ENCODE measurements around the gene UPK2. TPM values are rescaled to one million over a fixed set of nuclear protein-coding genes. Genes with fewer than 3 reads are reported as not detected.

Gene UPK2
- total and polyA plus RNA-seq, 2 of the 13 experiments (the other 11 are each of a cell fraction or from before 2014, with no cell fraction given): not detected

- TF ChIP-seq NBN (conservative IDR thresholded peaks at IDR 0.05) (no peak), TEAD2 (CRISPR knock-in tag; IDR thresholded peaks at IDR 0.05) (no peak), ZFP82 (CRISPR knock-in tag; IDR thresholded peaks at IDR 0.05; ENCODE audit: borderline replicate concordance) (no peak), ZNF605 (CRISPR knock-in tag; IDR thresholded peaks at IDR 0.05) (no peak), PLSCR1 (CRISPR knock-in tag; IDR thresholded peaks at IDR 0.05; ENCODE audit: borderline replicate concordance) (no peak), RBM22 (optimal IDR thresholded peaks at IDR 0.05; ENCODE audit: low read length) (no peak), PHF5A (CRISPR knock-in tag; IDR thresholded peaks at IDR 0.05; ENCODE audit: low read depth, unreplicated experiment) (no peak), RFXAP (CRISPR knock-in tag; IDR thresholded peaks at IDR 0.05; ENCODE audit: borderline replicate concordance) (no peak), NCOA5 (CRISPR knock-in tag; IDR thresholded peaks at IDR 0.05) (no peak), ZFP37 (CRISPR knock-in tag; IDR thresholded peaks at IDR 0.05; ENCODE audit: borderline replicate concordance) (no peak), ZBTB43 (CRISPR knock-in tag; conservative IDR thresholded peaks at IDR 0.05) (no peak), ZNF782 (CRISPR knock-in tag; IDR thresholded peaks at IDR 0.05; ENCODE audit: borderline replicate concordance) (no peak), TOE1 (CRISPR knock-in tag; IDR thresholded peaks at IDR 0.05) (no peak), SRSF1 (optimal IDR thresholded peaks at IDR 0.05; ENCODE audit: low read depth, low read length) (peak; percentile 5), CERS6 (CRISPR knock-in tag; IDR thresholded peaks at IDR 0.05) (no peak), NKX3-1 (CRISPR knock-in tag; IDR thresholded peaks at IDR 0.05) (no peak), HMGA1 (CRISPR knock-in tag; conservative IDR thresholded peaks at IDR 0.05) (no peak), KAT7 (CRISPR knock-in tag; IDR thresholded peaks at IDR 0.05; ENCODE audit: borderline replicate concordance) (no peak; the same call in 1 of the 2 replicates), NFRKB (IDR thresholded peaks at IDR 0.05) (no peak), PAWR (CRISPR knock-in tag; IDR thresholded peaks at IDR 0.05; ENCODE audit: borderline replicate concordance) (no peak), FOXP1 (IDR thresholded peaks at IDR 0.05) (no peak), FOXP1 (CRISPR knock-in tag; IDR thresholded peaks at IDR 0.05) (no peak), MED13 (CRISPR knock-in tag; IDR thresholded peaks at IDR 0.05) (no peak; the same call in 1 of the 2 replicates), HNRNPK (IDR thresholded peaks at IDR 0.05; ENCODE audit: low read depth, low read length, poor library complexity, severe bottlenecking) (peak; percentile 74), ZNF710 (CRISPR knock-in tag; IDR thresholded peaks at IDR 0.05; ENCODE audit: borderline replicate concordance) (no peak), IKZF4 (CRISPR knock-in tag; IDR thresholded peaks at IDR 0.05; ENCODE audit: borderline replicate concordance, low read depth, not compliant biosample characterization) (no peak), TEAD3 (CRISPR knock-in tag; optimal IDR thresholded peaks at IDR 0.05; ENCODE audit: borderline replicate concordance) (peak; percentile 27), ZC3H4 (CRISPR knock-in tag; IDR thresholded peaks at IDR 0.05; ENCODE audit: borderline replicate concordance) (no peak)
Observed at GRCh38 chr11:118910309-118911112, 45.6 kb upstream of the UPK2 start (continued).

Measured in HepG2 (cell line).